Nephron (organoid): ENCODE measurements around the gene NAA80.

Experiments used
- H3K27ac Mint-ChIP-seq, 3 experiments: 2 replicates each; pipeline ENCODE4 v1.8.0; 2020; ENCODE audit warnings: mixed read lengths in 3 of 3, mild to moderate bottlenecking in 2 of 3, moderate library complexity in 1 of 3
- H3K27me3 Mint-ChIP-seq: 2 replicates; pipeline ENCODE4 v1.8.0; 2021; ENCODE audit warnings: low read depth, mild to moderate bottlenecking, moderate library complexity, mixed read lengths
- H3K36me3 Mint-ChIP-seq: 2 replicates; pipeline ENCODE4 v1.8.0; 2020; ENCODE audit warnings: low read depth, mixed read lengths
- H3K4me1 Mint-ChIP-seq: 2 replicates; pipeline ENCODE4 v1.8.0; 2020; ENCODE audit warnings: mixed read lengths
- H3K4me3 Mint-ChIP-seq, 3 experiments: 2 replicates each; pipeline ENCODE4 v1.8.0; 2020; ENCODE audit warnings: mild to moderate bottlenecking in 3 of 3, mixed read lengths in 3 of 3, moderate library complexity in 2 of 3
- H3K9me3 Mint-ChIP-seq: 2 replicates; pipeline ENCODE4 v1.8.0; 2020; ENCODE audit warnings: mixed read lengths
- TF ChIP-seq, protein P1 (sequence below), 3 experiments: fragments of 200-600 bp; sonication (generic); IDR thresholded peaks; one replicate each; pipeline ENCODE4 v1.5.0; 2021; ENCODE audit warnings: antibody characterized with exemption in 3 of 3; ENCODE audit not compliant: unreplicated experiment in 3 of 3

NAA80 gene

GRCh38 chr3:50325497-50326181, 26.4 kb upstream of the NAA80 start:
- Mint-ChIP-seq H3K36me3 (peaks cover 9% of the 10 kb centered on the region), H3K9me3 (no peaks in the 10 kb centered on the region), H3K4me1 (peaks cover 23% of the 10 kb centered on the region), H3K27ac (no peak overlapping the region), H3K4me3 (peak overlapping the region; percentile 51 to 99 (median 84)), H3K27me3 (no peaks in the 10 kb centered on the region)
- TF ChIP-seq, protein P1, sequence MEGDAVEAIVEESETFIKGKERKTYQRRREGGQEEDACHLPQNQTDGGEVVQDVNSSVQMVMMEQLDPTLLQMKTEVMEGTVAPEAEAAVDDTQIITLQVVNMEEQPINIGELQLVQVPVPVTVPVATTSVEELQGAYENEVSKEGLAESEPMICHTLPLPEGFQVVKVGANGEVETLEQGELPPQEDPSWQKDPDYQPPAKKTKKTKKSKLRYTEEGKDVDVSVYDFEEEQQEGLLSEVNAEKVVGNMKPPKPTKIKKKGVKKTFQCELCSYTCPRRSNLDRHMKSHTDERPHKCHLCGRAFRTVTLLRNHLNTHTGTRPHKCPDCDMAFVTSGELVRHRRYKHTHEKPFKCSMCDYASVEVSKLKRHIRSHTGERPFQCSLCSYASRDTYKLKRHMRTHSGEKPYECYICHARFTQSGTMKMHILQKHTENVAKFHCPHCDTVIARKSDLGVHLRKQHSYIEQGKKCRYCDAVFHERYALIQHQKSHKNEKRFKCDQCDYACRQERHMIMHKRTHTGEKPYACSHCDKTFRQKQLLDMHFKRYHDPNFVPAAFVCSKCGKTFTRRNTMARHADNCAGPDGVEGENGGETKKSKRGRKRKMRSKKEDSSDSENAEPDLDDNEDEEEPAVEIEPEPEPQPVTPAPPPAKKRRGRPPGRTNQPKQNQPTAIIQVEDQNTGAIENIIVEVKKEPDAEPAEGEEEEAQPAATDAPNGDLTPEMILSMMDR (IDR thresholded peaks at IDR 0.05; ENCODE audit: unreplicated experiment in 3 of 3) = no peak

- peak overlapping the region in 2 of 3 experiments; percentile 87 to 99 for H3K27ac Mint-ChIP-seq
- H3K4me1 Mint-ChIP-seq = peaks cover 28% of the 10 kb centered on the region
- no peaks in the 10 kb centered on the region for H3K9me3 Mint-ChIP-seq
- H3K27me3 Mint-ChIP-seq = no peaks in the 10 kb centered on the region
- TF ChIP-seq, protein P1 (IDR thresholded peaks at IDR 0.05; ENCODE audit: unreplicated experiment in 3 of 3) = no peak
- peak overlapping the region; percentile 68 to 84 (median 80) for H3K4me3 Mint-ChIP-seq
- peaks cover 6% of the 10 kb centered on the region for H3K36me3 Mint-ChIP-seq
Measured at GRCh38 chr3:50325113-50325480, 25.9 kb upstream of the NAA80 start.

- TF ChIP-seq, protein P1 (IDR thresholded peaks at IDR 0.05; ENCODE audit: unreplicated experiment in 3 of 3) = peak; percentile 82 to 85 (median 84)
- H3K4me1 Mint-ChIP-seq = peaks cover 34% of the 10 kb centered on the region
- peak overlapping the region; percentile 86 to 99 (median 87) for H3K27ac Mint-ChIP-seq
- no peaks in the 10 kb centered on the region for H3K9me3 Mint-ChIP-seq
- H3K4me3 Mint-ChIP-seq = peak overlapping the region; percentile 68 to 84 (median 80)
- H3K36me3 Mint-ChIP-seq = peaks cover 6% of the 10 kb centered on the region
- no peaks in the 10 kb centered on the region for H3K27me3 Mint-ChIP-seq
Measured at GRCh38 chr3:50324351-50325112, 25.3 kb upstream of the NAA80 start.

- H3K4me3 Mint-ChIP-seq = peak overlapping the region in 2 of 3 experiments; percentile 80 to 92
- no peaks in the 10 kb centered on the region for H3K27me3 Mint-ChIP-seq
- H3K27ac Mint-ChIP-seq = peak overlapping the region; percentile 99 to 100 (median 99)
- no peaks in the 10 kb centered on the region for H3K9me3 Mint-ChIP-seq
- peaks cover 14% of the 10 kb centered on the region for H3K36me3 Mint-ChIP-seq
- TF ChIP-seq, protein P1 (IDR thresholded peaks at IDR 0.05; ENCODE audit: unreplicated experiment in 3 of 3) = no peak
- H3K4me1 Mint-ChIP-seq = peaks cover 42% of the 10 kb centered on the region
Measured at GRCh38 chr3:50323614-50324199, 24.5 kb upstream of the NAA80 start.

- no peaks in the 10 kb centered on the region for H3K27me3 Mint-ChIP-seq
Measured at GRCh38 chr3:50323092-50323600, 23.9 kb upstream of the NAA80 start.

More at GRCh38 chr3:50323092-50323600, 23.9 kb upstream of the NAA80 start:
- H3K4me3 Mint-ChIP-seq = peak overlapping the region; percentile 86 to 92 (median 88)
- no peaks in the 10 kb centered on the region for H3K9me3 Mint-ChIP-seq
- H3K27ac Mint-ChIP-seq = peak overlapping the region; percentile 99 to 100 (median 99)
- H3K36me3 Mint-ChIP-seq = peaks cover 20% of the 10 kb centered on the region
- TF ChIP-seq, protein P1 (IDR thresholded peaks at IDR 0.05; ENCODE audit: unreplicated experiment in 3 of 3) = no peak
- peaks cover 42% of the 10 kb centered on the region for H3K4me1 Mint-ChIP-seq
